SU-DHL-6 (cell line): ENCODE results near the gene RPS27.
"Not testable (repeated sequence)": the region's sequence is repeated elsewhere in the genome, so short reads cannot be mapped to it uniquely, and the experiment has no call there.

ENCODE experiments used
- H2AFZ ChIP-seq: fragments of 200-600 bp; sonication (generic); 2 replicates; pipeline ENCODE4 v1.6.1; 2014; ENCODE audit warnings: low read depth, mild to moderate bottlenecking, moderate library complexity, mixed read lengths, antibody characterized with exemption, low read length; ENCODE audit not compliant: severe bottlenecking
- H3F3A ChIP-seq: fragments of 200-600 bp; shearing (Covaris generic); 2 replicates; pipeline ENCODE4 v1.6.0; 2016; ENCODE audit warnings: antibody characterized with exemption, mild to moderate bottlenecking; ENCODE audit not compliant: insufficient read depth
- H3K27ac ChIP-seq: fragments of 200-600 bp; sonication (generic); 2 replicates; pipeline ENCODE4 v1.5.1; 2016; ENCODE audit warnings: low read depth, mild to moderate bottlenecking, low read length, moderate library complexity, mixed read lengths
- H3K27me3 ChIP-seq: fragments of 200-600 bp; sonication (generic), shearing (Covaris generic); 2 replicates; pipeline ENCODE4 v1.6.0; 2014; ENCODE audit warnings: mild to moderate bottlenecking, low read length
- H3K36me3 ChIP-seq: fragments of 200-600 bp; sonication (generic); 2 replicates; pipeline ENCODE4 v1.6.1; 2014; ENCODE audit warnings: mild to moderate bottlenecking, low read length, mixed read lengths
- H3K4me2 ChIP-seq: fragments of 300-600, 200-600 bp; shearing (Covaris generic), sonication (generic); 2 replicates; pipeline ENCODE4 v1.6.0; 2014; ENCODE audit warnings: low read length, low read depth, mild to moderate bottlenecking; ENCODE audit not compliant: poor library complexity, severe bottlenecking
- H3K4me3 ChIP-seq: fragments of 200-600 bp; sonication (generic); 2 replicates; pipeline ENCODE4 v1.5.1; 2014; ENCODE audit warnings: antibody characterized with exemption, low read length, mild to moderate bottlenecking, mixed read lengths; ENCODE audit not compliant: insufficient read depth, poor library complexity, severe bottlenecking
- H3K79me2 ChIP-seq: fragments of 200-600 bp; sonication (generic); 2 replicates; pipeline ENCODE4 v1.6.1; 2014; ENCODE audit warnings: mild to moderate bottlenecking, low read length, moderate library complexity; ENCODE audit not compliant: insufficient read depth
- H3K9ac ChIP-seq: fragments of 200-600 bp; sonication (generic); 2 replicates; pipeline ENCODE4 v1.7.0; 2014; ENCODE audit warnings: mild to moderate bottlenecking, low read length
- H3K9me2 ChIP-seq: fragments of 200-600 bp; sonication (generic); replicated peaks from 2 replicates; pipeline ENCODE4 v1.6.1; 2014; ENCODE audit warnings: low read length; ENCODE audit not compliant: insufficient read depth
- H3K9me3 ChIP-seq: fragments of 200-600 bp; sonication (generic); 2 replicates; pipeline ENCODE4 v1.6.1; 2014; ENCODE audit warnings: low read length, mixed read lengths; ENCODE audit not compliant: insufficient read depth
- H4K20me1 ChIP-seq: fragments of 200-600 bp; sonication (generic); 2 replicates; pipeline ENCODE4 v1.6.1; 2014; ENCODE audit warnings: low read depth, mild to moderate bottlenecking, antibody characterized with exemption, low read length, moderate library complexity, mixed read lengths
- EZH2phosphoT487 ChIP-seq: fragments of 200-600 bp; sonication (generic), shearing (Covaris generic); conservative IDR thresholded peaks from 2 replicates; pipeline ENCODE4 v1.6.1; 2018; ENCODE audit warnings: mild to moderate bottlenecking, antibody characterized with exemption, low read length, moderate library complexity, mixed read lengths
- TF ChIP-seq, protein P1 (sequence below): fragments of 200-600 bp; sonication (generic); IDR thresholded peaks from one replicate; pipeline ENCODE4 v1.5.1; 2017; ENCODE audit warnings: antibody characterized with exemption, mild to moderate bottlenecking, low read length, moderate library complexity; ENCODE audit not compliant: insufficient read depth, poor library complexity, severe bottlenecking

RPS27 gene

DNA sequence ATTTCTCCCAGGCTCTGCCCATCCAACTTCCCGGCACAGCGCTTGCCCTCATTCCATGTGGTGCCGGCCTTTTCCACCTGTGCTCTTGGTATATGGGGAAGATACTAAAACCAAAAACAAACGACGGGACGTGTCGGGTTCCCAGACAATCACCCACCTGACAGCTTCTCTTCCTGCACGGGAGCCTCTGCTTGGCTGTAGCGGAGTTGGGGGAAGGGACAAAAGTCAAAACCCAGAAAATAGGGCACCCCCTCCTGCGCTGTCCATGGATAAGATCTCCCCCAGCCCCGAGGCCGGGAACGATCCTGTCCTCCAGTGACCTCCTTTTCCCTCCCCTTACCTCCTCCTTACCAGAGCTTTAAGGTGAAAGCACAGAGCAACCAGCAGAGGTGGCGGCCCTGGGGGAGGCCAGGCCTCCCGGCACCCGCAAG is 13.7 kb upstream of the RPS27 start:
- Histone ChIP-seq H3K27me3 (no peaks in the 10 kb centered on the region), H3K9ac (peak overlapping the region; percentile 93), H3K27ac (peak overlapping the region; percentile 68), H2AFZ (peak overlapping the region; percentile 97), H3F3A (0 out of 2 replicates have a peak, but pooled peaks cover 6% of the 10 kb centered on the region), H3K9me2 (no peaks in the 10 kb centered on the region), H4K20me1 (no peaks in the 10 kb centered on the region), H3K9me3 (no peaks in the 10 kb centered on the region), H3K4me2 (peak overlapping the region; percentile 92), H3K36me3 (no peaks in the 10 kb centered on the region; the same call in 1 of the 2 replicates), H3K4me3 (peak overlapping the region; percentile 92), H3K79me2 (peaks cover 21% of the 10 kb centered on the region)
- TF ChIP-seq, protein P1, sequence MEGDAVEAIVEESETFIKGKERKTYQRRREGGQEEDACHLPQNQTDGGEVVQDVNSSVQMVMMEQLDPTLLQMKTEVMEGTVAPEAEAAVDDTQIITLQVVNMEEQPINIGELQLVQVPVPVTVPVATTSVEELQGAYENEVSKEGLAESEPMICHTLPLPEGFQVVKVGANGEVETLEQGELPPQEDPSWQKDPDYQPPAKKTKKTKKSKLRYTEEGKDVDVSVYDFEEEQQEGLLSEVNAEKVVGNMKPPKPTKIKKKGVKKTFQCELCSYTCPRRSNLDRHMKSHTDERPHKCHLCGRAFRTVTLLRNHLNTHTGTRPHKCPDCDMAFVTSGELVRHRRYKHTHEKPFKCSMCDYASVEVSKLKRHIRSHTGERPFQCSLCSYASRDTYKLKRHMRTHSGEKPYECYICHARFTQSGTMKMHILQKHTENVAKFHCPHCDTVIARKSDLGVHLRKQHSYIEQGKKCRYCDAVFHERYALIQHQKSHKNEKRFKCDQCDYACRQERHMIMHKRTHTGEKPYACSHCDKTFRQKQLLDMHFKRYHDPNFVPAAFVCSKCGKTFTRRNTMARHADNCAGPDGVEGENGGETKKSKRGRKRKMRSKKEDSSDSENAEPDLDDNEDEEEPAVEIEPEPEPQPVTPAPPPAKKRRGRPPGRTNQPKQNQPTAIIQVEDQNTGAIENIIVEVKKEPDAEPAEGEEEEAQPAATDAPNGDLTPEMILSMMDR = no peak
- no peak for TF ChIP-seq EZH2phosphoT487

DNA sequence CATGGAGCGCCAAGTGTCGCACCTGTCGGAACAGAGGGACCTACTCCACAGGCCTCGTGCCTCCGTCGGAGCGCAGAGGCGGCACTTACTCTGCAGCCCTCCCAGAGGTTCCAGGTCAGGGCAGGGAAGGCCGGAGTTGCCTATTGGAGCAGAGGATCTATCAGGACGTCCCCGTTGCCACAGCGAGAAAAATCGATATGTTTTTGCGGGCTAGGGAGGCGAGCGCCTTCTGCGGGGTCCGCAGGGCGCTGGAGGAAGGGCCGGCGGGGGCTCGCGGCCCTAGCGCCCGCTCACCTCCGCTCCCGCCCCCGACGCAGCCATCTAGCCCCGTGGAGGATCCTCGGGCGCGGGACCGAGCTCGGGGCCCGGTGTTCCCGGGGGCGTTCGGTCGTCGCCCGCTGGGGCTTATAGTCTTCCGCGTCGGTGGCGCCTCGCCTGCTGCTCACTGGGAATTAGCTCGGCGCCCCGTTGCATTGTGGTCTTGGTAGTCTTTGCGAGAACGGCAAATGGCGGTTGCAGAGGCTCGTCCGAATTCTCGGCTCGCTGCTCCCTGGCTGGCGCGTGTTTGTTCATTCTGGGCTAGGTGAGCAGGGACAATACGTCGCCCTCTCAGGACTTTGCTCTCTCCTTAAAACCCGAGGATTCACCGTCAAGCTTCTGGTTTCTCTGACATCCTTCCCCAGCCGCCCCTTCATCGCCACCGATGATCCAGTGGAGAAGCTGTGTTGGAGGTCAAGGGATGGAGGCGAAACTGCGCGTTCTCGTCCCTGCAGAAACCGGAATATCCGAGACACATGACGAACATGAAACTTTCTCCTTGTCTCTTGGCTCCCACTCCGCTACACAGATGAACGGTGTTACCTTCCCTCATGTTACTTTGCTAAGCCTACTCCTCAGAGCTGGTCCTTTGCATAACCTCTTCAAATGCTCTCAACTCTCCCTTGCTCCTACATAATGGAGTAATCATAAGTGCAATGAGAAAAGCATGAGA is 13.0 kb upstream of the RPS27 start, which contains the start of gene JTB:
JTB (minus strand) TSS at position 425 of the 991 bp plus-strand sequence; CDS start at position 3, 422 bp downstream.
- peak within 1 kb of the TSS; percentile 68 for H3K27ac ChIP-seq
- H3K36me3 ChIP-seq = no peaks in the 10 kb centered on the region; the same call in 1 of the 2 replicates
- H3F3A ChIP-seq = 0 out of 2 replicates have a peak, but pooled peaks cover 6% of the 10 kb centered on the region
- H3K4me2 ChIP-seq = peak within 1 kb of the TSS; percentile 92
- H4K20me1 ChIP-seq = no peaks in the 10 kb centered on the region
- peak within 1 kb of the TSS; percentile 97 for H2AFZ ChIP-seq
- H3K9me3 ChIP-seq = no peaks in the 10 kb centered on the region
- peaks cover 21% of the 10 kb centered on the region for H3K79me2 ChIP-seq
- H3K9me2 ChIP-seq = no peaks in the 10 kb centered on the region
- no peak for TF ChIP-seq EZH2phosphoT487
- TF ChIP-seq, protein P1 = no peak
- H3K9ac ChIP-seq = peak within 1 kb of the TSS; percentile 93
- H3K4me3 ChIP-seq = peak within 1 kb of the TSS; percentile 92
- no peaks in the 10 kb centered on the region for H3K27me3 ChIP-seq

DNA sequence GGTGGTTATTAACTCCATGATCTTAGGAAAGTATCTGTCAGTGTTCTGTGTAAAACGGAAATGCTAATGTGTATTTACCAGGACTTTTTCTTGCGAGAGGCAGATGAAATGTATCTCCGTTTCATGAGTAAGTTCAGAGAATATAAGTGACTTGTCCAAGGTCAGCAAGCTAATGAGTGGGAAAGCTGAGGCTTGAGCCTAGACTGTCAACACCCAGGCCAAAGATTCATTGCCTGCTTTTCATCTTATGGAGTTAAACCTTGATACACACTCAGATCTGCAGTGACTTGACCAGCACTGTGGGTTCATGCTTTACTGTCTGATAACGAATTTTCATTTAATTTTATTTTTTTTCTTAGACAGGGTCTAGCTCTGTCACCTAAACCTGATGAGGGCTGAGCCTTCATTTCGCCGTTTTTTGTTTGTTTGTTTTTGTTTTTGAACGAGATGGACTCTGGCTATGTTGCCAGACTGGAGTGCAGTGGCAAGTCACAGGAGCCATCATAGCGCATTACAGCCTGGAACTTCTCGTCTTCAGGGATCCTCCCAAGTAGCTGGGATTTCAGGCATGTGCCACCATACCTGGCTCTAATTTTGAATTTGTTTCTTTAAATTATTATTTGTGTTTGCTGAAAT is 12.2 kb upstream of the RPS27 start:
- no peaks in the 10 kb centered on the region for H3K27me3 ChIP-seq
- no peaks in the 10 kb centered on the region for H4K20me1 ChIP-seq
- peak overlapping the region; percentile 93 for H3K9ac ChIP-seq
- no peaks in the 10 kb centered on the region for H3K9me3 ChIP-seq
- peak overlapping the region; percentile 97 for H2AFZ ChIP-seq
- H3K36me3 ChIP-seq = no peaks in the 10 kb centered on the region; the same call in 1 of the 2 replicates
- H3F3A ChIP-seq = 0 out of 2 replicates have a peak, but pooled peaks cover 6% of the 10 kb centered on the region
- H3K79me2 ChIP-seq = peaks cover 21% of the 10 kb centered on the region
- H3K4me3 ChIP-seq = peak overlapping the region; percentile 92
- H3K9me2 ChIP-seq = no peaks in the 10 kb centered on the region
- H3K27ac ChIP-seq = peak overlapping the region; percentile 68; the same call in 1 of the 2 replicates
- peak overlapping the region; percentile 92 for H3K4me2 ChIP-seq
- TF ChIP-seq, protein P1 = no peak
- TF ChIP-seq EZH2phosphoT487 = no peak

DNA sequence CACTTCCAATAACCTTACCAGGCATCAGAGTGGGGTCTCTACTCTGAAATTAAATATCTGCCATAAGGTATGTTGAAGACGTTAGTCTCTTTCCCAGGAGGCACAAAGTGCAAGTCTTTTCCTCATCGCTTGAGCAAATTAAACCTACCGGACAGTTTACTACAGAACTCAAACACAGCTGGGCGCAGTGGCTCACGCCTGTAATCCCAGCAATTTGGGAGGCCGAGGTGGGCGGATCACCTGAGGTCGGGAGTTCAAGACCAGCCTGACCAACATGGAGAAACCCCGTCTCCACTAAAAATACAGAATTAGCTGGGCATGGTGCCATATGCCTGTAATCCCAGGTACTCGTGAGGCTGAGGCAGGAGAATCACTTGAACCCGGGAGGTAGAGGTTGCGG is 11.5 kb upstream of the RPS27 start:
- Histone ChIP-seq H3K79me2 (peaks cover 21% of the 10 kb centered on the region), H3K4me2 (peak overlapping the region; percentile 92), H3K9ac (peak overlapping the region; percentile 93; the same call in 1 of the 2 replicates)
- H3K9me3 ChIP-seq, H3K27ac ChIP-seq, H3F3A ChIP-seq, H4K20me1 ChIP-seq, H3K27me3 ChIP-seq, H3K36me3 ChIP-seq, H3K4me3 ChIP-seq, H2AFZ ChIP-seq, H3K9me2 ChIP-seq: not testable (repeated sequence)

DNA sequence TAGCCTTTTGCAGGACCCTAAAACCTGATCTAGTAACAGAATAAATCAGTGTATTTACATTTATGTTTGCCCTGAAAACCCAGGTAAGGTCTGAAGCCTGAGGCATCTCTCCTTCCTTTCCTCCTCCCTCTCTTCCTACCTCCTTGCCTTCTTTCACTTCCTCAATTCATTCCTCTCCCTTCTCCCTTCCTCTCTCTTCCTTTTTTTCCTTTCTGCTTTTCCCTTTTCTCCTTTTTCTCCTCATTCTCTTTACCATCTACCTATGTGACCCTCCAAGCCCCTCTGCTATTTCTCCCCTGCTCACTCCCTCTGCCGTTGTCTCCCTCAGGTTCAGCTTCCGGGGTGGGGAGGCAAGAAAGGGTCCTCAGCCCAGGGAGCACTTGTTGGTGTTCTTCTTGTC is 8.8 kb upstream of the RPS27 start:
- H3F3A ChIP-seq = not testable (repeated sequence)

More for the DNA sequence above, 8.8 kb upstream of the RPS27 start:
- H3K27me3 ChIP-seq, H3K79me2 ChIP-seq, H3K4me2 ChIP-seq, H3K9ac ChIP-seq, H3K9me2 ChIP-seq, H3K27ac ChIP-seq, H3K4me3 ChIP-seq, H3K36me3 ChIP-seq, H4K20me1 ChIP-seq, H3K9me3 ChIP-seq, H2AFZ ChIP-seq: not testable (repeated sequence)
